Head of caudate nucleus (tissue), 42 donors: Measurements from ENCODE around the gene CCDC12.

Experiments
- DNase-seq, 42 donors: peaks; one replicate each; pipeline versions ENCODE4 v3.0.0 to v3.0.0-alpha.2; 2020 to 2021; ENCODE audit warnings: mixed read lengths in 7 of 42
- intact Hi-C: fragments of 100-400 bp; cut with DNase I; formaldehyde crosslinking; loops from one replicate; pipeline ENCODE4 v1.15.0; 2022

CCDC12 gene

DNA sequence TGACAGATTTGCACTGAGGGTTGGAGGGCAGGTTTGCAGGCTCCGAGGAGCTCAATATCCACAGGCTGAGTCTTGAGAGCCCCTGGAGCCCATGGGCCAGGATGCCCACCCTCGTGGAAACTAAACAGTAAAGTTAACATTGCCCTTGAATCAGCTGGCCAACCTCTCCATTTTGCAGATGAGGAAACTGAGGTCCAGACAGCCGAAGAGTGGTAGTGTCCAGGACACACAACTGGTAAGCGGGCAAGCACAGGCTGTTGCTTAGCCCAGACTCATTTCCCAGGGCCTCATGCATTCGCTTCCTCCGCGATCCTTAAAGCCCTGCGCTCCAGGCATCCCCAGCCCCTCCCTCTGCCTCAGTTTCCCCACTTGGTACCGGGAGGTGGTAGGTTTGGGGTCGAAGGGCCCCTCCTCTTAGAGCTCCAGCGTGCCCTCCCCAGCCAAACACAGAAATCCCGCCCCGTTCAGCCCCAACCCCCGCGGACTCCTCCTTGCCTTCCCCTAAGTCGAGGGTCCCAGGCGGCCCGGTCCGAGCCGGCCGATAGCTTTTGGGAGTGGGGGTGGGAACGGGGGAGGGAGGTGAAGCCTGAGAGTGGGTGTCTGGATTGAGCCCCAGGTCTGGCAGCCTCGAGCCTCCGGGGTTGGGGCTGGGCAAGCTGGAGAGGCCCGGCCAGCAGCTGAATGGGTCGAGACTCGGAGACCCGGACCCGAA lies 95.5 kb downstream of the CCDC12 start:
- no peak for DNase-seq
- intact Hi-C loops, result no loop called here

DNA sequence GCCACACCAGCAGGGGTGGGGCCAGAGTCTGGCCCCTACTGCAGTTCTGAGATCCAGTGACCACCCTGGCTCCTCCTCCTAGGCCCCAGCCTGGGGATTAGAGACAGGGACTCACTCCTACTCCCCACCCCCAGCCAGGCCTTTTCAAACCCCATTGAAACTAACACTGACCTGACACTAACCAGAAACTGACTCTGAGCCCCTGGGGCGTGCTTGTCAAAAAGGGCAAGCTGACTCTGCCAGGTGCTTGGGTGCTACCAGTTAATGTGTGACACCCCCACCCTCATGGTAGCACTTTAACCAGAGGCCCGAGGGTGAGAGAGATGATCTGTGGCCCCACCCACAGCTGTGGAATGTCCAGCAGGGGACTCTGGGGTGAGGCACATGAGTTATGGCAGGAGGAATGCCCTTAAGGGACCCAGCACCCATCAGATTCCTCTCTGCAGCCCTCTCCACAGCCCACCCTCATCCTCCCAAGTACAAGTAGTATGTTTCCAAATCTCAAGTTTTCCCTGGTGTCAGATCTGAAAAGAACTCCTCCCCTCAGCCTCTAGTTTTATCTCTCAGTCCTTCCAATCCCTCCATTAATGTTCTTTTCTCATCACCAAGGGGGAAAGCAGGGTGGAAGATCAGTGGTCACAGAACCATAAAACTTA lies 97.6 kb downstream of the CCDC12 start:
- no peak for DNase-seq
- intact Hi-C loops, result no loop called here

DNA sequence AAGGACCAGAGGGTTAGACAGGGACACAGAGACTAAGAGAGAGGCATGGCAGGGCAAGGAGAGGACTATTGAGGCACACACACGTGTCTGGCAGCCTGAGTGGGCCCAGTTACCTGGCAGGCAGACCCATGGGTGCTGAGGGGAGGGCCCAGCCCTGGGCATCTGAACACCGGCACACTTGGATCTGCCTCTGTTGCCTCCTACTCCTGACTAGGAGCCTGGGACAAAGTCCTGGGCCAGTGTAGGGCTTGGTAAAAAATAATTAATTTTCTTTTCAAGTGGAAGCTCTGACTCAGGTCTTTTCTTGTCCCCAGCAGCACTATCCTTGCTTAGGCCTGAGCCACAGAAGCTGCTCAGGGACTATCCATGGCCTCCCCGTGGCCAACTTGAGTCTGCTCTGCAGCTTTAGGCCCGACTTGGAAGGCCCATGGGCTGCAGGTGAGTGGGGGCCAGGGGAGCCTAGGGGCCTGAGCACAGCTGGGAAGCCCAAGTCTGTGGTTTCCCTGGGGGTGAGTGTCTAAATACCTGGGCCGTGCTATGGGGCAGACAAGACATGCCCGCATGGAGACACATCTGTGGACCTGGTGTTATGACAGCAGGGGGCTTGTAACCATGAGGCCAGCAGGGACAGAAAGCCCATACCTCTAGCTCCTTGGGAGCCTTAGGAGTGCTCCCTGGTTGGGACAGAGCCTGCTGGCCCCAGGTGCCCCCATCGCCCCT lies 99.0 kb downstream of the CCDC12 start, which contains the start of gene PTH1R:
PTH1R (plus strand) TSS at position 316 of the 720 bp plus-strand sequence. CDS start 5,839 bp downstream, outside the sequence.
- intact Hi-C loops, result no loop called here
- no peak for DNase-seq

DNA sequence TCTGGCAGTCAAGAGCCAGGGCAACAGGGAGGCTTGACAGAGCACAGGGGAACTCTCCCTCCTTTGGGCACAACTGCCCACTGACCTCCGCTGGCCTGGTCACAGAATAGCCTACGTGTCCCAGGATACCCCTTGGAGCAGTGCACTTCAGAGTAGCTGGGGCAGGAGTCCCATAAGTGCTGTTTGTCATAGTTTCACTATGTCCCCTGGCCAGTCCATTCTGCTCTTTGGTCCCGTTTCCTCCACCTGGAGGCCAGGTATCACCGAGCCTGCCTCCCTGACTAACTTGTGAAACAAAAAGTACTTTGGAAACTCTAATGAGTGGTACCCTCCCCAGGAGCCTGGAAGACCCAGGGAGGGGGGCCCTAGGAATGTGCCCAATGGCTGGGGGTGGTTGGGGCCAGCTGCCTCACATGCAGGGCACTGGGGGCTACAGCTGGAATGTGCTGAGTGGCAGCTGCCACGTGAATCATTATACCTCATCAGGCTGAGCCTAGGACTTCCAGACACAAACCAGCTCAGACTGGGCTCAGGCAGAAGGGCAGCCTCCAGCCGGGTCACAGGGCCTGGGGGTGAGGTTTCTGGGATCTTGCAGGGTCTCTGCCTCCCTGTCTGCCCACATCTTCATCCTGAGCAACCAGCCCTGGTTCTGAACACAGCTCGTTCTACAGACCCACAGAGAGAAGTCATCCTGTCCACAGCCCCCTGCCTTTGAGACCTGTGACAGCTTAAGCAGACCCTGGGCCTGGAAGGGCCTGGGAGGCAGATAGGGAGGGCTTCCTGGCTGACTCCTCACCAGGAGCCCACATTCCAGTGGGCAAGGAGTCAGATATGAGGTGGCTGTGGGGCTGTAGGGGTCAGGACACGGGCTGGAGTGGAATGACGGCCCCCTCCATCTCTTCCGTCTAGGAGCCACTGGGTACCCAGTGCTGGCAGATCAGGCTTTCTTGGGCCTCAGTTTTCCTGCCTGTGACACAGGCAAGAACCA lies 99.9 kb downstream of the CCDC12 start:
- intact Hi-C loops, result no loop called here
- no peak for DNase-seq

DNA sequence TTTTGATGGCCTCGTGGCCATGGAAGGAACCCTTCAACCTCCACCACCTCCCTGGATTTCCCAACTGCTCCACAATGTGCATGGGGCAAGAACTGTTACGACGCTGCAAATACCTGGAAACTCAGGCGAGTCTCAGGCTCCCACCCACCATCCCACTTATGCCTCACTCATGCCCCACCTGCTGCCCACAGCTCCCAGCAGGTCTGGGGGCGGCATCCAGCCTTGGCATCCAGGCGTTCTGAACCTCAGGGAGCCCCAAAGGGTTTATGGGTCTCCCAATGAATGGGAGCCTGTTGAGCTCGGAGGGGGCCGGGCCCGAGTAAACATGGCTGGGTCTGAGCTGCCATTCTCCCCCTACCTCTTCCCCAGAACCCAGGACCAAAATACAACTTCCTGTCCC lies 101.0 kb downstream of the CCDC12 start:
- intact Hi-C loops, result no loop called here

DNA sequence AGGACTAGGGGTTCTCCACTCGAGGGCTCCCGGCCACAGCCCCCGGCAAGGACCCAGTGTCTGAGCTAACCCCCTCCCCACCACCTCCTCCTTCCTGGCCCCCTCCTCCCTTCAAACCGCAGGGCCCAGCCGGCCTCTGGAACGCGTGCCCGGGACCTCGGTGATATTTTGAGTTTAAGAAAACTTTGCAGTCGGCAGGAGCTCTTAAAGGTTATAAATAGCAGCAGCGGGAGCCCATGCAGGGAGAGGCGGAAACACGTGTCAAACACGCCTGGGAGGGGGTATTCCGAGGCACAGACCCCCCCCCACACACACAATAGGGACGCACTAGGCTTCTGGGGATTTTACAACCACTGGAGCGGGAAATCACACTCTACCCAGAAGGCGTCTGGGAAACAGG lies 102.1 kb downstream of the CCDC12 start:
- no peak for DNase-seq
- intact Hi-C loops, result no loop called here

More for the DNA sequence above, 101.0 kb downstream of the CCDC12 start:
- DNase-seq, result no peak

DNA sequence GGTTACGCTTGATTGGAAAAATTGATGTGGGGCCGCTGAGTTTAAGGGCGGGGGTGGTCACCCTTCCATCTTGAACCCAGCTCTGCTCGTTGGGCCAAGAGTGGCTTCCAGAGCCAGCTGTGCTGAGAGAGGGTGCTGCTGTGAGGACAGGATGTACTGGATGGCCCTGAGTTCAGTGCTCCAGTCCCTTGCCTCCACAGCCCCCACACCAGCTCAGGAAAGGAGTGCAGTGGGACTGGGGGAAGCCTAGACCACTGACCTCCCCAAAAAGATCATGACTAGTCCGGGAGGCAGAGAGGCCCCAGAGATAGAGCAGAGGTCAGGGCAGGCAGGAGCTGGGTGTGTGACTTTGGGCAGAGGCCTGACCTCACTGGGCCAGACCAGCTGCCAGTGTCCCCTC lies 103.0 kb downstream of the CCDC12 start:
- DNase-seq, result no peak
- intact Hi-C loops, result no loop called here
